HPDE6-E6E7 (cell line): ENCODE results near the gene MYOM3.

ENCODE experiments used
- DNase-seq: peaks from one replicate; pipeline ENCODE4 v3.0.0; 2011; ENCODE audit warnings: missing footprints; ENCODE audit errors: extremely low spot score

MYOM3 gene

GRCh38 chr1:24096009-24096738, 15.8 kb downstream of the MYOM3 start:
- no peak for DNase-seq

GRCh38 chr1:24095140-24095859, 16.6 kb downstream of the MYOM3 start:
- DNase-seq = no peak

GRCh38 chr1:24094554-24094953, 17.4 kb downstream of the MYOM3 start:
- DNase-seq = no peak

- DNase-seq = no peak
Observed at GRCh38 chr1:24093732-24094131, 18.2 kb downstream of the MYOM3 start.

- DNase-seq = no peak
Observed at GRCh38 chr1:24092979-24093378, 19.0 kb downstream of the MYOM3 start.

- DNase-seq = no peak
Observed at GRCh38 chr1:24091971-24092482, 19.9 kb downstream of the MYOM3 start.

GRCh38 chr1:24090736-24091135, 21.2 kb downstream of the MYOM3 start:
- DNase-seq = no peak

GRCh38 chr1:24089743-24090555, 22.0 kb downstream of the MYOM3 start:
- no peak for DNase-seq

- no peak for DNase-seq
Observed at GRCh38 chr1:24089027-24089742, 22.8 kb downstream of the MYOM3 start.

GRCh38 chr1:24086466-24086865, 25.5 kb downstream of the MYOM3 start:
- DNase-seq = no peak

- no peak for DNase-seq
Observed at GRCh38 chr1:24085546-24085945, 26.4 kb downstream of the MYOM3 start.

- no peak for DNase-seq
Observed at GRCh38 chr1:24085007-24085406, 26.9 kb downstream of the MYOM3 start.

GRCh38 chr1:24084050-24084449, 27.9 kb downstream of the MYOM3 start:
- DNase-seq = no peak

GRCh38 chr1:24082372-24082771, 29.6 kb downstream of the MYOM3 start:
- DNase-seq = no peak

GRCh38 chr1:24081190-24081589, 30.7 kb downstream of the MYOM3 start:
- no peak for DNase-seq

GRCh38 chr1:24080131-24080530, 31.8 kb downstream of the MYOM3 start:
- no peak for DNase-seq

GRCh38 chr1:24077278-24077978, 34.5 kb downstream of the MYOM3 start:
- DNase-seq = no peak

- no peak for DNase-seq
Observed at GRCh38 chr1:24075946-24076345, 36.0 kb downstream of the MYOM3 start.

GRCh38 chr1:24075590-24075854, 36.4 kb downstream of the MYOM3 start:
- no peak for DNase-seq

GRCh38 chr1:24074817-24075589, 36.9 kb downstream of the MYOM3 start:
- DNase-seq = peak; percentile 15

GRCh38 chr1:24074196-24074595, 37.7 kb downstream of the MYOM3 start:
- DNase-seq = no peak
